ENCODE measurements around the gene VWA5B1. TPM values are rescaled to one million over a fixed set of nuclear protein-coding genes. Genes with fewer than 3 reads are reported as not detected.

The VWA5B1 gene
- total RNA-seq, 4 donors from 2014 or later = not detected

GRCh38 chr1:20381961-20382360 lies 91.3 kb downstream of the VWA5B1 start:
- no peak overlapping the region for H3K4me3 ChIP-seq
- H3K27ac ChIP-seq = no peak overlapping the region
- WGBS, 2 donors = 86 to 89% methylated on average over 2 of the region's 2 CpGs
- DNase-seq (ENCODE audit: low spot score in 2 of 2) = no peak
- TF ChIP-seq POLR2A (IDR thresholded peaks at IDR 0.05) (no peak), CTCF (IDR thresholded peaks at IDR 0.05) (no peak)
- peaks cover 0 to 8% (median 0%) of the 10 kb centered on the region in 4 donors for H3K4me1 ChIP-seq
- H3K27me3 ChIP-seq = peaks cover 0 to 35% of the 10 kb centered on the region in 2 donors
- no peaks in the 10 kb centered on the region for H3K36me3 ChIP-seq
- H3K9me3 ChIP-seq = no peaks in the 10 kb centered on the region

GRCh38 chr1:20382711-20383110 lies 92.0 kb downstream of the VWA5B1 start:
- WGBS, 2 donors = 72 to 77% methylated on average over 8 of the region's 8 CpGs
- H3K27me3 ChIP-seq = peaks cover 0 to 42% of the 10 kb centered on the region in 2 donors
- TF ChIP-seq CTCF (IDR thresholded peaks at IDR 0.05) (no peak), EP300 (IDR thresholded peaks at IDR 0.05) (no peak), POLR2A (IDR thresholded peaks at IDR 0.05) (no peak)
- no peak for DNase-seq (ENCODE audit: low spot score in 2 of 2)
- H3K9me3 ChIP-seq = no peaks in the 10 kb centered on the region
- peaks cover 0 to 8% (median 0%) of the 10 kb centered on the region in 4 donors for H3K4me1 ChIP-seq
- H3K36me3 ChIP-seq = no peaks in the 10 kb centered on the region
- no peak overlapping the region for H3K27ac ChIP-seq
- H3K4me3 ChIP-seq = no peak overlapping the region

- Histone ChIP-seq H3K9me3 (no peaks in the 10 kb centered on the region), H3K27me3 (peaks cover 0 to 47% of the 10 kb centered on the region in 2 donors), H3K36me3 (no peaks in the 10 kb centered on the region), H3K4me1 (peaks cover 0 to 8% (median 0%) of the 10 kb centered on the region in 4 donors), H3K4me3 (no peak overlapping the region), H3K27ac (no peak overlapping the region)
- TF ChIP-seq POLR2A (IDR thresholded peaks at IDR 0.05) = no peak
- no peak for DNase-seq (ENCODE audit: low spot score in 2 of 2)
- 46 to 61% methylated on average over 3 of the region's 3 CpGs for WGBS, 2 donors
Measured at GRCh38 chr1:20383631-20384030, 93.0 kb downstream of the VWA5B1 start.

- Histone ChIP-seq H3K9me3 (no peaks in the 10 kb centered on the region), H3K27ac (no peak overlapping the region), H3K4me3 (no peak overlapping the region), H3K27me3 (peaks cover 0 to 55% of the 10 kb centered on the region in 2 donors), H3K36me3 (no peaks in the 10 kb centered on the region), H3K4me1 (peaks cover 0 to 4% (median 0%) of the 10 kb centered on the region in 4 donors)
- DNase-seq (ENCODE audit: low spot score in 2 of 2) = no peak
- WGBS, 2 donors = 24 to 37% methylated on average over 6 of the region's 6 CpGs
- TF ChIP-seq EP300 (IDR thresholded peaks at IDR 0.05) (no peak), CTCF (IDR thresholded peaks at IDR 0.05) (no peak), POLR2A (IDR thresholded peaks at IDR 0.05) (no peak)
Measured at GRCh38 chr1:20385630-20386029, 95.0 kb downstream of the VWA5B1 start.

GRCh38 chr1:20386323-20387081 lies 95.8 kb downstream of the VWA5B1 start:
- Histone ChIP-seq H3K27me3 (peaks cover 0 to 55% of the 10 kb centered on the region in 2 donors), H3K36me3 (no peaks in the 10 kb centered on the region), H3K4me1 (no peaks in the 10 kb centered on the region), H3K27ac (no peak overlapping the region), H3K4me3 (no peak overlapping the region), H3K9me3 (no peaks in the 10 kb centered on the region)
- 38 to 40% methylated on average over 9 of the region's 9 CpGs for WGBS, 2 donors
- no peak for TF ChIP-seq EP300 (IDR thresholded peaks at IDR 0.05)
- TF ChIP-seq POLR2A (IDR thresholded peaks at IDR 0.05) = no peak
- DNase-seq (ENCODE audit: low spot score in 2 of 2) = no peak

- H3K36me3 ChIP-seq = no peaks in the 10 kb centered on the region
- WGBS, 2 donors = 80 to 82% methylated on average over 11 of the region's 11 CpGs
- no peak overlapping the region for H3K27ac ChIP-seq
- H3K4me1 ChIP-seq = no peaks in the 10 kb centered on the region
- DNase-seq (ENCODE audit: low spot score in 2 of 2) = no peak
- H3K27me3 ChIP-seq = peaks cover 0 to 42% of the 10 kb centered on the region in 2 donors
- no peak overlapping the region for H3K4me3 ChIP-seq
- TF ChIP-seq POLR2A (IDR thresholded peaks at IDR 0.05) = no peak
- TF ChIP-seq CTCF (IDR thresholded peaks at IDR 0.05) = no peak
- no peak for TF ChIP-seq EP300 (IDR thresholded peaks at IDR 0.05)
- peaks cover 0 to 8% (median 0%) of the 10 kb centered on the region in 4 donors for H3K9me3 ChIP-seq
Measured at GRCh38 chr1:20389571-20389970, 98.9 kb downstream of the VWA5B1 start.

Measured in tibial nerve (tissue), 4 donors.